BLaER1 (cell line): ENCODE data around the gene ACAP3.

Experiments used
- H3K27ac ChIP-seq: shearing (Covaris generic); formaldehyde crosslinking; 2 replicates; pipeline ENCODE4 v1.8.1; 2022
- H3K27me3 ChIP-seq: shearing (Covaris generic); formaldehyde crosslinking; 2 replicates; pipeline ENCODE4 v1.8.1; 2022
- H3K36me3 ChIP-seq: shearing (Covaris generic); formaldehyde crosslinking; 2 replicates; pipeline ENCODE4 v1.8.1; 2022
- H3K4me1 ChIP-seq: shearing (Covaris generic); formaldehyde crosslinking; 2 replicates; pipeline ENCODE4 v1.8.1; 2022
- H3K4me2 ChIP-seq: shearing (Covaris generic); formaldehyde crosslinking; 2 replicates; pipeline ENCODE4 v1.8.1; 2022
- H3K4me3 ChIP-seq: shearing (Covaris generic); formaldehyde crosslinking; 2 replicates; pipeline ENCODE4 v1.8.1; 2022
- H3K9ac ChIP-seq: shearing (Covaris generic); formaldehyde crosslinking; 2 replicates; pipeline ENCODE4 v1.8.1; 2022
- H3K9me3 ChIP-seq: shearing (Covaris generic); formaldehyde crosslinking; 2 replicates; pipeline ENCODE4 v1.8.1; 2022
- H4K20me1 ChIP-seq: shearing (Covaris generic); formaldehyde crosslinking; 2 replicates; pipeline ENCODE4 v1.8.1; 2022
- Cebpa-rat ChIP-seq: shearing (Covaris generic); IDR thresholded peaks from 2 replicates; pipeline ENCODE4 v1.8.1; 2022

ACAP3 gene

GRCh38 chr1:1309251-1310108 lies 1.8 kb upstream of the ACAP3 start:
- Histone ChIP-seq H3K4me1 (peaks cover 41% of the 10 kb centered on the region), H3K4me2 (peak overlapping the region; percentile 99), H3K27me3 (no peaks in the 10 kb centered on the region), H3K36me3 (peaks cover 51% of the 10 kb centered on the region), H3K9me3 (no peaks in the 10 kb centered on the region), H3K27ac (peak overlapping the region; percentile 94), H3K4me3 (peak overlapping the region; percentile 97), H3K9ac (peak overlapping the region; percentile 93), H4K20me1 (peaks cover 85% of the 10 kb centered on the region)
- TF ChIP-seq Cebpa-rat: no peak

- Histone ChIP-seq H4K20me1 (peaks cover 85% of the 10 kb centered on the region), H3K9ac (peak overlapping the region; percentile 93), H3K4me3 (peak overlapping the region; percentile 97), H3K27ac (peak overlapping the region; percentile 94), H3K27me3 (no peaks in the 10 kb centered on the region), H3K9me3 (no peaks in the 10 kb centered on the region), H3K36me3 (peaks cover 44% of the 10 kb centered on the region), H3K4me1 (peaks cover 48% of the 10 kb centered on the region), H3K4me2 (peak overlapping the region; percentile 99)
- no peak for TF ChIP-seq Cebpa-rat
These were observed 1.1 kb upstream of the ACAP3 start for GRCh38 chr1:1308756-1309250.

GRCh38 chr1:1307261-1307922 lies 338 bp downstream of the ACAP3 start:
- peak overlapping the region; percentile 99 for H3K4me2 ChIP-seq
- H4K20me1 ChIP-seq: peaks cover 84% of the 10 kb centered on the region
- TF ChIP-seq Cebpa-rat: no peak
- no peaks in the 10 kb centered on the region for H3K9me3 ChIP-seq
- no peaks in the 10 kb centered on the region for H3K27me3 ChIP-seq
- peaks cover 30% of the 10 kb centered on the region for H3K36me3 ChIP-seq
- H3K9ac ChIP-seq: peak overlapping the region; percentile 93
- peaks cover 58% of the 10 kb centered on the region for H3K4me1 ChIP-seq
- peak overlapping the region; percentile 94 for H3K27ac ChIP-seq
- peak overlapping the region; percentile 97 for H3K4me3 ChIP-seq

GRCh38 chr1:1306661-1307260 lies 969 bp downstream of the ACAP3 start:
- Histone ChIP-seq H3K27me3 (no peaks in the 10 kb centered on the region), H3K4me2 (peak overlapping the region; percentile 99), H3K4me3 (peak overlapping the region; percentile 97), H4K20me1 (peaks cover 87% of the 10 kb centered on the region), H3K9ac (peak overlapping the region; percentile 93), H3K4me1 (peaks cover 58% of the 10 kb centered on the region), H3K36me3 (peaks cover 24% of the 10 kb centered on the region), H3K9me3 (no peaks in the 10 kb centered on the region), H3K27ac (no peak overlapping the region)
- TF ChIP-seq Cebpa-rat: no peak

DNA sequence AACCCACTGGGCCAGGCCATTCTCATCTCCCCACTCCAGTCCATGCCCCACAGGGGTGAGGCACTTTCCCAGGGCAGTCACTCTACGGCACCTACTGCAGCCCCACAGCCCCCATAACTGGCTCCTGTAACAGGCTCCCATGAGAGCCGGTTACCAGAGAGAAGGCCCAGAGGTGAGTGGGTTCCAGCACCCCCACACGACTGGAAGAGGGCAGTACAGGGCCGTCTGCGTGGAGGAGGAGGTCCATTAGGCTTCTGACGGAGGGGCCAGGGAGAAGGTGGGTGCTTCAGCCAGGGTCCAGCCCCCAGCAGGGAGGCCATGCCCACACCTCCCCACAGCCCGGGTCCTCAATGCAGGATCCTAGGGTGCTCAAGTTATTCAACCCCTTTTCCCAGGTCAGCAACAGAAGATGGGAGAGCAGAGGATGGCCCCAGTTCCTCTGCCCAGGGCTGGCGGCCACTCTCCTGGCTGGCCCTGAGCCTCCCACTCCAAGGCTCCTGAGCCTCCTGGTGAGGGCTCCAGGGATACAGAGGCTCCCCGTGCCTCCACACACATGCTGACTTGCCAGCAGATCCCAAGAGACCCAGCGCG lies 1.6 kb downstream of the ACAP3 start:
- Histone ChIP-seq H3K27ac (peak overlapping the region; percentile 74), H3K9me3 (no peaks in the 10 kb centered on the region), H3K4me3 (peak overlapping the region; percentile 97), H3K36me3 (peaks cover 18% of the 10 kb centered on the region), H3K4me1 (peaks cover 58% of the 10 kb centered on the region), H3K4me2 (peak overlapping the region; percentile 99), H3K27me3 (no peaks in the 10 kb centered on the region), H4K20me1 (peaks cover 87% of the 10 kb centered on the region), H3K9ac (peak overlapping the region; percentile 93)
- no peak for TF ChIP-seq Cebpa-rat

GRCh38 chr1:1305300-1306069 lies 2.2 kb downstream of the ACAP3 start:
- Histone ChIP-seq H3K27me3 (no peaks in the 10 kb centered on the region), H3K27ac (peak overlapping the region; percentile 74), H3K4me1 (peaks cover 58% of the 10 kb centered on the region), H3K4me2 (peak overlapping the region; percentile 99), H3K4me3 (peak overlapping the region; percentile 97), H3K36me3 (peaks cover 11% of the 10 kb centered on the region), H3K9ac (peak overlapping the region; percentile 93), H3K9me3 (no peaks in the 10 kb centered on the region), H4K20me1 (peaks cover 87% of the 10 kb centered on the region)
- TF ChIP-seq Cebpa-rat: no peak

DNA sequence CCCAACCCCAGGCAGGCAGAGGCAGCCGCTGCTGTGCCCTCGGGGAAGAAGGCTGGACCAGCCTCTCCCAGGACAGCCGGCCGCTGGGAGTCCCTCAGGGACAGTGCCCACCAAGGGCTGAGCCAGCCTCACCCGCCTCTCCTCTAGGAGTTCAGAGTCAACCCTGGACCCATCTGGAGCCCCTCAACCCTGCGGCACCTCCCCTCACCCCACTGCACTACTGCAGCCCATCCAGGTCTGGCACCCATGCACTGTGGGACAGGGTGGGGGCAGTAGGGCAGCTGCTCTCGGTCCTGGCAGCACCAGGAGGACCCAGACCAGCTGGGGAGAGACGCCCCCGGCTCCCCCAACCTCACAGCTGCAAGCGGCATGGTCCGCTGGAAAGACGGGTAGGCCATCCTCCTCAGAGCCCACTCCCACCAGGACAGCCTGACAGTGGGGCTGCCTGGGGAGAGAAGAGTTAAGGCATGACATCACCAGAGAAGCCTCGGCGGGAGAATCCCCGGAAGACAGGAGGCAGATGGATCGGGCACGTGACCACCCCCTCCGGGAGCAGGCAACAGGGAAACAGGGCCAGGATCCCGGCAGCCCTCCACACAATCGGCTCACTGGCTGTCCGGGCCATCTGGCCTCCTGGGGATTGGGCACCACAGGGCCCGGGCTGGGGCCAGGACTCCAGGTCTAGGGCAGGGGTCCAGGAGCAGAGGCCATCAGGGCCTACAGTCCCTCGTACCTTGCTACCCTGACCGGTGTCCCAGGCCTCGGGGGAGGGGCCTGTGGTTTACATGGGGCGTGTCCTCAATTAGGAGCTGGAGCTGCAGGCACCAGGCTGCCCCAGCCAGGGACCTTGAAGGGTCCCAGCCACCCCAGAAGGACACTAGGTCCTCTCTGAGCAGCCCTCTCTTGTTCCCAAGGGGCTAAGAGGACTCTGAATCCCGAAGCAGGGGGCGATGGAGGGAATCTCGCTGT lies 3.1 kb downstream of the ACAP3 start:
- peaks cover 55% of the 10 kb centered on the region for H3K4me1 ChIP-seq
- H3K9ac ChIP-seq: peak overlapping the region; percentile 93
- H3K27ac ChIP-seq: peak overlapping the region; percentile 74
- H3K4me2 ChIP-seq: peak overlapping the region; percentile 99
- peak overlapping the region; percentile 97 for H3K4me3 ChIP-seq
- H3K9me3 ChIP-seq: no peaks in the 10 kb centered on the region
- TF ChIP-seq Cebpa-rat: no peak
- H3K36me3 ChIP-seq: peaks cover 2% of the 10 kb centered on the region; the same call in 1 of the 2 replicates
- H3K27me3 ChIP-seq: no peaks in the 10 kb centered on the region
- H4K20me1 ChIP-seq: peaks cover 87% of the 10 kb centered on the region

GRCh38 chr1:1303736-1304135 lies 4.0 kb downstream of the ACAP3 start:
- peaks cover 88% of the 10 kb centered on the region for H4K20me1 ChIP-seq
- H3K9me3 ChIP-seq: no peaks in the 10 kb centered on the region
- H3K27me3 ChIP-seq: no peaks in the 10 kb centered on the region
- H3K4me1 ChIP-seq: peaks cover 57% of the 10 kb centered on the region
- no peak for TF ChIP-seq Cebpa-rat
- H3K27ac ChIP-seq: 0 out of 2 replicates have a peak overlapping the region, but pooled peaks have one; percentile 6
- no peaks in the 10 kb centered on the region for H3K36me3 ChIP-seq
- no peak overlapping the region for H3K9ac ChIP-seq
- H3K4me3 ChIP-seq: no peak overlapping the region
- H3K4me2 ChIP-seq: peak overlapping the region; percentile 99
